Keratinocyte (primary cell): Measurements from ENCODE around the gene TMEM221.

Experiments used
- EZH2 ChIP-seq: IDR thresholded peaks from one replicate; pipeline ENCODE4 v1.6.1; 2012; ENCODE audit warnings: inconsistent platforms, mild to moderate bottlenecking, low read length, moderate library complexity
- TF ChIP-seq, protein P1 (sequence below), 3 experiments: IDR thresholded peaks in 1 of 3; conservative IDR thresholded peaks in 1 of 3; optimal IDR thresholded peaks in 1 of 3; 2 replicates in 2 of 3; 3 replicates in 1 of 3; pipeline versions ENCODE3 to v1.5.1; 2011; ENCODE audit warnings: low read length in 3 of 3, mild to moderate bottlenecking in 3 of 3, moderate library complexity in 2 of 3, control low read depth in 1 of 3, inconsistent platforms in 1 of 3; ENCODE audit not compliant: insufficient read depth in 2 of 3; ENCODE audit errors: extremely low read depth in 1 of 3

DNA sequence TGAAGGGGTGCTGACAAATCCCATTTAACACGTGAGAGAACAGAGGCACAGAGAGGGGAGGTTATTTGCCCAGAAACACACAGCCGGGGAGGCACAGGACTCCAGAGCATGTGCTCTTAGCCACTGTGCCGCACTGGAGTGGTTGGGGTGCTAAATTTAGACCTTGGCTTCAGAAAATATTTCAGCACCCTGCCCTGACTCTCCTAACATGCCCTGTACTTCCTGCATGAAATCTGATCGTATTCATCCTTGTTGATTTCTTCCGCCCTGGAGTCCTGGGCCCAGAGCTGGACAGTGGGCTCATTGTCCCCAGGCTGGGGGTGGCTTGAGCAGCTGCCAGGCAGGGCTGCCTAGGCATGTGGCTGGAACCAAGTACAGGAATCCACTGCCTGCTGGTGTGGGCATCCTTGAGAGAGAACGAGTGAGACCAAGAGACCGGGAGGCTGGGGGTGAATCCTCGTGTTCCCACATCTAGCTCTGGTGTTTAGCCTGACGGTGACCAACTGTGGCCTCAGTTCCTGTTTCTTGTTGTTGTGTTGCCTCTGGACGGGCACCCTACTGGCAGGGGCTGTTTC, 27.2 kb upstream of the TMEM221 start:
- TF ChIP-seq, protein P1, sequence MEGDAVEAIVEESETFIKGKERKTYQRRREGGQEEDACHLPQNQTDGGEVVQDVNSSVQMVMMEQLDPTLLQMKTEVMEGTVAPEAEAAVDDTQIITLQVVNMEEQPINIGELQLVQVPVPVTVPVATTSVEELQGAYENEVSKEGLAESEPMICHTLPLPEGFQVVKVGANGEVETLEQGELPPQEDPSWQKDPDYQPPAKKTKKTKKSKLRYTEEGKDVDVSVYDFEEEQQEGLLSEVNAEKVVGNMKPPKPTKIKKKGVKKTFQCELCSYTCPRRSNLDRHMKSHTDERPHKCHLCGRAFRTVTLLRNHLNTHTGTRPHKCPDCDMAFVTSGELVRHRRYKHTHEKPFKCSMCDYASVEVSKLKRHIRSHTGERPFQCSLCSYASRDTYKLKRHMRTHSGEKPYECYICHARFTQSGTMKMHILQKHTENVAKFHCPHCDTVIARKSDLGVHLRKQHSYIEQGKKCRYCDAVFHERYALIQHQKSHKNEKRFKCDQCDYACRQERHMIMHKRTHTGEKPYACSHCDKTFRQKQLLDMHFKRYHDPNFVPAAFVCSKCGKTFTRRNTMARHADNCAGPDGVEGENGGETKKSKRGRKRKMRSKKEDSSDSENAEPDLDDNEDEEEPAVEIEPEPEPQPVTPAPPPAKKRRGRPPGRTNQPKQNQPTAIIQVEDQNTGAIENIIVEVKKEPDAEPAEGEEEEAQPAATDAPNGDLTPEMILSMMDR (optimal IDR thresholded peaks at IDR 0.05 in 1 of 3, IDR thresholded peaks at IDR 0.05 in 1 of 3, conservative IDR thresholded peaks at IDR 0.05 in 1 of 3; ENCODE audit: extremely low read depth in 1 of 3, insufficient read depth in 2 of 3, low read length in 3 of 3): no peak
- TF ChIP-seq EZH2: no peak
